Transverse colon (tissue), 4 donors: ENCODE data around the gene NR1D1. TPM values are rescaled to one million over a fixed set of nuclear protein-coding genes. Genes with fewer than 3 reads are reported as not detected.

Source experiments
- DNase-seq: peaks from one replicate; pipeline ENCODE4 v3.0.0-alpha.2; 2019
- H3K27ac ChIP-seq, 4 donors: fragments of 200-600 bp; sonication (generic); 2 replicates each; pipeline ENCODE4 v1.5.1; 2016 to 2018; ENCODE audit warnings: inconsistent platforms in 4 of 4
- H3K27me3 ChIP-seq: fragments of 200-600 bp; sonication (generic); 2 replicates; pipeline ENCODE4 v1.5.1; 2017; ENCODE audit warnings: inconsistent platforms
- H3K36me3 ChIP-seq, 4 donors: fragments of 200-600 bp; sonication (generic); 2 replicates each; pipeline ENCODE4 v1.5.1; 2017 to 2019; ENCODE audit warnings: inconsistent platforms in 4 of 4
- H3K4me1 ChIP-seq, 4 donors: fragments of 200-600 bp; sonication (generic); 2 replicates each; pipeline ENCODE4 v1.5.1; 2017 to 2020; ENCODE audit warnings: inconsistent platforms in 4 of 4
- H3K4me3 ChIP-seq, 4 donors: fragments of 200-600 bp; sonication (generic); 1 replicate in 1 of 4; 2 replicates in 3 of 4; pipeline versions ENCODE4 v1.5.1 to v1.6.1; 2017 to 2019; ENCODE audit warnings: inconsistent platforms in 4 of 4
- H3K9me3 ChIP-seq, 2 donors: fragments of 200-600 bp; sonication (generic); 2 replicates each; pipeline ENCODE4 v1.5.1; 2017 to 2019; ENCODE audit warnings: inconsistent platforms in 2 of 2
- EP300 ChIP-seq: sonication (generic); formaldehyde crosslinking; IDR thresholded peaks from one replicate; pipeline ENCODE4 v1.6.1; 2017; ENCODE audit warnings: antibody characterized with exemption, low read depth
- POLR2A ChIP-seq: fragments of 450-650 bp; IDR thresholded peaks from one replicate; pipeline ENCODE4 v1.6.1; 2016; ENCODE audit warnings: antibody characterized with exemption, mild to moderate bottlenecking, moderate library complexity
- POLR2AphosphoS5 ChIP-seq, 3 donors: sonication (generic); formaldehyde crosslinking; IDR thresholded peaks; one replicate each; pipeline ENCODE4 v1.6.1; 2016; ENCODE audit warnings: antibody characterized with exemption in 3 of 3
- WGBS, 2 donors: methylation state at CpG; one replicate each; pipeline ENCODE4 v1.1.5; 2018; ENCODE audit warnings: low coverage in 1 of 2; 5-methylcytosine and 5-hydroxymethylcytosine counted together
- in situ Hi-C, 4 donors: fragments of 200-750 bp; cut with MboI; loops; one replicate each; pipeline versions ENCODE4 v1.15.0 to v1.15.1; 2017; ENCODE audit warnings: low sequenced_read_pairs in 3 of 4, low pct_ligation_motif_present in 1 of 4, low pct_unique_long_range_greater_than_20kb in 1 of 4
- intact Hi-C: fragments of 100-400 bp; cut with DNase I; formaldehyde crosslinking; loops from one replicate; pipeline ENCODE4 v1.15.1; 2023; ENCODE audit warnings: low total_unique reads
- total RNA-seq, 4 donors: library from RNA; depleted of rRNA; stranded (reverse); fragments of >200 nt; gene quantifications; one replicate each; pipeline ENCODE4 v1.1.0, GENCODE V29; 2016
- TF ChIP-seq, protein P1 (sequence below), 5 experiments: fragments of 200-600 bp in 3 of 5; fragments of 450-650 bp in 2 of 5; sonication (generic) in 3 of 5; IDR thresholded peaks; 1 replicate in 2 of 5; 2 replicates in 3 of 5; pipeline ENCODE4 v1.5.1; 2016 to 2017; ENCODE audit warnings: antibody characterized with exemption in 5 of 5, inconsistent platforms in 3 of 5, mild to moderate bottlenecking in 2 of 5, moderate library complexity in 1 of 5

The NR1D1 gene
- total RNA-seq, 4 donors from 2014 or later: 4.8 to 18.0 (median 7.3) TPM

DNA sequence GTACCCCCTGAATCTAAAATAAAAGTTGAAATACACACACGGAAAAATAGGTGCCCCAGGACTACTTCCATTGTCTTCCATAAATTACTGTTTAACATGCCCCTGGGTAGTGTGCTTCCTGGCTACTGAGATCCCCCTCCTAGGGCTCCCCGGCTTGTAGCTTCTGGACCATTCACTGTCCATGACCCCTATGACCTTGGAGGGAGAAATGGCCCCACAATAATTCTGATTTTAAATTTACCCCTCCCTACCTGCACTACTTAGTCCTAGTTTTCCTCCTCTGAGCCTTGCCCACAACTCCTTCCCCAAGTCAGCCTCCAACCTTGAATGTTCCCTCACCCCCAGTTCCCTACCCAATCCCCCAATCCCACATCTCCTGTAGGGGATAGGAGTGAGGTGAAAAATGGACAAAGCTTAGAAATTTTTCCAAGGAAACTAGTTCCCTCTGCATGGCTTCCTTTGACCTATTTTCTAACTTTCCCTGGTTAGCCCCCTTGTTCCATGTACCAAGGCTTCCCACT lies 11.9 kb upstream of the NR1D1 start:
- in situ Hi-C loops: loop anchor here in 1 of 4 donors (10.0 kb wide), 2 partner anchors 47 to 53 kb away; partner anchors contain the start of gene THRA
- no peak overlapping the region for H3K4me3 ChIP-seq

DNA sequence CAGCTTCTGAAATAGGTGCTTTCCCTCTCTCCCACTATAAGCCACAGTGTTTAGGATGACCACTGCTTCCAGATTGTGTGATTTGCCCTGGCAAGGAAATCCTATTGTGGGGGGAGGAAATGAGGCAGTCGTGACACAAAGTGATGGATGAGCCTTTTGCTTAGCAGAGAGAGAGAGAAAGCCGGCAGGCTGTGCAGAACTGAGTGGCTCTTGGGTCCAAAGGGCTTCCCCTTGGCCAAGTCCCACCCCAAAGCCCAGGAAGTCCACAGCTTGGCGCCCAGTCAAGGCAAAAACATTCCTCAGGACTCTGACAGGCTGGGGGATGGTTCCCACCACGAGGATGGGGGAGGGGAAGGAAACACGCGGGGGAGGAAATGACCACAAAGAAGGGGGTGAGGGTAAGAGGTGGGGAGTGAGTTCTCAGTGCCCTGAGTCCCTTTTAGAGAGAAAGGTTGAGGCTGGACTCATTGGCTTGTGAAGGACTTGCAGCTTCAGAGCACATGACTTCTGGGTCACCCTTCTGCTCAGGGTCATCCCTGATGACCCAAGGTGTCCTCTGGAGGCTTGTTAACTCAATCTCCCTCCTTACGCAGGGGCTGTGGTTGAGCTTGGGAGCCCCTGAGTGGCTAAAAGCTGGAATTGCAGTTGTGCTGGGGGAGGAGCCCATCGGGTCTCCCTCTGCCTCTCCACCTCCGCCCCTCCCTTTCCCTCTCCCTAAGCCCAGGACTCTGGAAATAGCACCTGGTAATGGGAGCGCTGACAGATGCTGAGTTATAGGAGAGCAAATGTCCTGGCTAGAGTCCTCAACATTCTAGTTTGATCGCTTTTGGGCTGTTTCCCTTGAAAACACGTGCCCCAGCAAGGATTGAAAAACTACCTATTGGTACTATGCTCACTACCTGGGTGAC lies 11.1 kb upstream of the NR1D1 start:
- intact Hi-C loops (loop anchor here (5.0 to 10.0 kb wide), 2 partner anchors 49 to 53 kb away; partner anchors contain the start of gene THRA), in situ Hi-C loops (loop anchor here in 1 of 4 donors (10.0 kb wide), 2 partner anchors 47 to 53 kb away; partner anchors contain the start of gene THRA)
- no peaks in the 10 kb centered on the region for H3K27me3 ChIP-seq
- H3K4me1 ChIP-seq: peaks cover 70 to 85% (median 82%) of the 10 kb centered on the region in 4 donors
- H3K36me3 ChIP-seq: no peaks in the 10 kb centered on the region
- H3K4me3 ChIP-seq: peak overlapping the region in 1 of 4 donors; percentile 0
- peak overlapping the region; percentile 93 to 99 (median 96) for H3K27ac ChIP-seq
- TF ChIP-seq, protein P1, sequence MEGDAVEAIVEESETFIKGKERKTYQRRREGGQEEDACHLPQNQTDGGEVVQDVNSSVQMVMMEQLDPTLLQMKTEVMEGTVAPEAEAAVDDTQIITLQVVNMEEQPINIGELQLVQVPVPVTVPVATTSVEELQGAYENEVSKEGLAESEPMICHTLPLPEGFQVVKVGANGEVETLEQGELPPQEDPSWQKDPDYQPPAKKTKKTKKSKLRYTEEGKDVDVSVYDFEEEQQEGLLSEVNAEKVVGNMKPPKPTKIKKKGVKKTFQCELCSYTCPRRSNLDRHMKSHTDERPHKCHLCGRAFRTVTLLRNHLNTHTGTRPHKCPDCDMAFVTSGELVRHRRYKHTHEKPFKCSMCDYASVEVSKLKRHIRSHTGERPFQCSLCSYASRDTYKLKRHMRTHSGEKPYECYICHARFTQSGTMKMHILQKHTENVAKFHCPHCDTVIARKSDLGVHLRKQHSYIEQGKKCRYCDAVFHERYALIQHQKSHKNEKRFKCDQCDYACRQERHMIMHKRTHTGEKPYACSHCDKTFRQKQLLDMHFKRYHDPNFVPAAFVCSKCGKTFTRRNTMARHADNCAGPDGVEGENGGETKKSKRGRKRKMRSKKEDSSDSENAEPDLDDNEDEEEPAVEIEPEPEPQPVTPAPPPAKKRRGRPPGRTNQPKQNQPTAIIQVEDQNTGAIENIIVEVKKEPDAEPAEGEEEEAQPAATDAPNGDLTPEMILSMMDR (IDR thresholded peaks at IDR 0.05): peak; percentile 75 to 95 (median 81)
- TF ChIP-seq POLR2AphosphoS5 (IDR thresholded peaks at IDR 0.05) (peak; percentile 72 to 83 (median 75)), EP300 (peak; percentile 21), POLR2A (peak; percentile 39)
- WGBS, 2 donors: 1% methylated on average over 12 of the region's 12 CpGs; no CpG with 5 or more reads in 1 of the 2 donors
- no peaks in the 10 kb centered on the region for H3K9me3 ChIP-seq
- peak; percentile 91 for DNase-seq

More for the DNA sequence above, 11.9 kb upstream of the NR1D1 start:
- H3K27ac ChIP-seq: peak overlapping the region; percentile 93 to 99 (median 96)
- WGBS, 2 donors: 26% methylated on average over 2 of the region's 2 CpGs; no CpG with 5 or more reads in 1 of the 2 donors
- H3K4me1 ChIP-seq: peaks cover 64 to 78% (median 74%) of the 10 kb centered on the region in 4 donors
- H3K36me3 ChIP-seq: no peaks in the 10 kb centered on the region
- no peak for TF ChIP-seq POLR2AphosphoS5 (IDR thresholded peaks at IDR 0.05)
- TF ChIP-seq, protein P1 (IDR thresholded peaks at IDR 0.05): no peak
- no peak for TF ChIP-seq POLR2A
- TF ChIP-seq EP300: no peak
- no peaks in the 10 kb centered on the region for H3K9me3 ChIP-seq
- no peak for DNase-seq
- H3K27me3 ChIP-seq: no peaks in the 10 kb centered on the region
- intact Hi-C loops: loop anchor here (5.0 to 10.0 kb wide), 2 partner anchors 50 to 53 kb away; partner anchors contain the start of gene THRA

DNA sequence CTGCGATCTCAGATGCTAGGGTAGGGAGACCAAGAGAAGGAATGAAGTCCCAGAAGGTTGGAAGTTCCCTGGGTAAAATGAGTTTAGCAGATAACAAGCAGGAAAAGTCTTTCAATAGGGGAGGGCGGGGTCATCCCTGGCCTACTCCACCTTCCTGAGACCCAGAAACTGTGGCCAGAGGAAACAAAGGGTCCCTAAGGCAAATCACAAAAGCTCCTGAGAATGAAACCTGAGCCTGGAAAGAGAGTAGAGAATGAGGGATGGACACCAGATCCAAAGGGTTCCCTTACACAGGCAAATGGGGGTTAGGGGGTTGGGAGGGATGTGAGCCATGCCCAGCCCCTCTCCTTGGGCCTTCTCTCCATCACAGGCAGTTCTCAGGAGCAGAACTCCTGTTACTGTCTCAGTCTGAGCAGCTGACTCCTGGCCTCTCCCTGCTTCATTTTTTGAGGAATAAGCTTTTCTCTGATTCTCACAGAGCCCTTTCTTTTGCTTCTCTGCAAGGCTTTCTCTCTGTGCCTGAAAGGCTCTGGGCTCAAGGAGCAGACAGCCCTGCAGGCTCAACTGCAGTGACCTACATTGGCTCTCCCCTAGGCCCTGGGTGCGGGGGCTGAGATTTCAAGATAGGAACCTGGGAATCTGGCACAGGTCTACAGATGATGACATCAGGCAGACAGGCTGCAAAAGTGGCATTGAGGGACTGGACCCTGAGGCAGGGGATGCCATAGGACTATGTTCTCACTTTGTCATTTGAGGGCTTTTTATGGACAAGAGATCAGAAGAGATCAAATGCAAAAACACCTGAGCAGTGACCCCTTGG lies 9.8 kb upstream of the NR1D1 start:
- DNase-seq: no peak
- 40 to 71% methylated on average over 1 to 3 of the region's 3 CpGs for WGBS, 2 donors
- Histone ChIP-seq H3K4me1 (peaks cover 83 to 98% (median 93%) of the 10 kb centered on the region in 4 donors), H3K36me3 (no peaks in the 10 kb centered on the region), H3K4me3 (no peak overlapping the region), H3K9me3 (no peaks in the 10 kb centered on the region), H3K27ac (peak overlapping the region; percentile 93 to 99 (median 96)), H3K27me3 (no peaks in the 10 kb centered on the region)
- intact Hi-C loops: loop anchor here (5.0 to 10.0 kb wide), 2 partner anchors 48 to 55 kb away; partner anchors contain the start of gene THRA
- in situ Hi-C loops: loop anchor here in 1 of 4 donors (10.0 kb wide), 2 partner anchors 45 to 55 kb away; partner anchors contain the start of gene THRA
- TF ChIP-seq POLR2A: no peak
- TF ChIP-seq EP300: no peak
- TF ChIP-seq, protein P1 (IDR thresholded peaks at IDR 0.05): no peak
- TF ChIP-seq POLR2AphosphoS5 (IDR thresholded peaks at IDR 0.05): no peak
